ENCODE results near the gene FERMT3.
A peak's percentile ranks its signal among the peaks of the same experiment; 100 is the strongest.

Gene FERMT3

GRCh38 chr11:64224891-64225607 is 18.5 kb downstream of the FERMT3 start:
- Histone ChIP-seq H3K9me3 (ENCODE audit: control insufficient read depth, low read length) (no peaks in the 10 kb centered on the region), H3K4me1 (ENCODE audit: control insufficient read depth, insufficient read depth, low read length) (peaks cover 21% of the 10 kb centered on the region), H3K4me3 (ENCODE audit: low read length) (peak overlapping the region; percentile 98), H3K27me3 (replicated peaks; ENCODE audit: control insufficient read depth, insufficient read depth, low read length) (no peaks in the 10 kb centered on the region), H3K36me3 (ENCODE audit: control insufficient read depth, insufficient read depth, low read length, severe bottlenecking) (no peaks in the 10 kb centered on the region), H3K9ac (ENCODE audit: low read length) (peak overlapping the region; percentile 97)
- peak; percentile 22 for DNase-seq (ENCODE audit: low read depth)

GRCh38 chr11:64225608-64226506 is 19.3 kb downstream of the FERMT3 start, which contains the start of the genes NUDT22 and TRPT1:
Gene NUDT22, plus strand, starts transcription at chr11:64226274. Its CDS starts 379 bp downstream, at chr11:64226653.
Gene TRPT1, minus strand, starts transcription at chr11:64226186. Its CDS starts 326 bp downstream, at chr11:64225860.
- Histone ChIP-seq H3K36me3 (ENCODE audit: control insufficient read depth, insufficient read depth, low read length, severe bottlenecking) (no peaks in the 10 kb centered on the region), H3K9ac (ENCODE audit: low read length) (peak within 1 kb of the TSS; percentile 97), H3K4me1 (ENCODE audit: control insufficient read depth, insufficient read depth, low read length) (peaks cover 22% of the 10 kb centered on the region), H3K27me3 (replicated peaks; ENCODE audit: control insufficient read depth, insufficient read depth, low read length) (no peaks in the 10 kb centered on the region), H3K4me3 (ENCODE audit: low read length) (peak within 1 kb of the TSS; percentile 98), H3K9me3 (ENCODE audit: control insufficient read depth, low read length) (no peaks in the 10 kb centered on the region)
- DNase-seq (ENCODE audit: low read depth): peak; percentile 95

DNA sequence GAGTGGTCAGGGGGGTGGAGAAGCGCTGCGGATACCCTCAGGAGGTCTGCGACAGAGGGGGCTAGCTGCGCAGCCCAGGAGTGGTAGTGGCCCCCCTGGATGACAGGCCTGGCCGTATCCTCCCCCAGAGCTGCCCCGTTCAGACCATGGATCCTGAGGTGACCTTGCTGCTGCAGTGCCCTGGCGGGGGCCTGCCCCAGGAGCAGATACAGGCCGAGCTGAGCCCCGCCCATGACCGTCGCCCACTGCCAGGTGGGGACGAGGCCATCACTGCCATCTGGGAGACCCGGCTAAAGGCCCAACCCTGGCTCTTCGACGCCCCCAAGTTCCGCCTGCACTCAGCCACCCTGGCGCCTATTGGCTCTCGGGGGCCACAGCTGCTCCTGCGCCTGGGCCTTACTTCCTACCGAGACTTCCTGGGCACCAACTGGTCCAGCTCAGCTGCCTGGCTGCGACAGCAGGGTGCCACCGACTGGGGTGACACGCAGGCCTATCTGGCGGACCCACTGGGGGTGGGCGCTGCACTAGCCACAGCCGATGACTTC is 20.1 kb downstream of the FERMT3 start:
- H3K9ac ChIP-seq (ENCODE audit: low read length): peak overlapping the region; percentile 97
- no peak for DNase-seq (ENCODE audit: low read depth)

DNA sequence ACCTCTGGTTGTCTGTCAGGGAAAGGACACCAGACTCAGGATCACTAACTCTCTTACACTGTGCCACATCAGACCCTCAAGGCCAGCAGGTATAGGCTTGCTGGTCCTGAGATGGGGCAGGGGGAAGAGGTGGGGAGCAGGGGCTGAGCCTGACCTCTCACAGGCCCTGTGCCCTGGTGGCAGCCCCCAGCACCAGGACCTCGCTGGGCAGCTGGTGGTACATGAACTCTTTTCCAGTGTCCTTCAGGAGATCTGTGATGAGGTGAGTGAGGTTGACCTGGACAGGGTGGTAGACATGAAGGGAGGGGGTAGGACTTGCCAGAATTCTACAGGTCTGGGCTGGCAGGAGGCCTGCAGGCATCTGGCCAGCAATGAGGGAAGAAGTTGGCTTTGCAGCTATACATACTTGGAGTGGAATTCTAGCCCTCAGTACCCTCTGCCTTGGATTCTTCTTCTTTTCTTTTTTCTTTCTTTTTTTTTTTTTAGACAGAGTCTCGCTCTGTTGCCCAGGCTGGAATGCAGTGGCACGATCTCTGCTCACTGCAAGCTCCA is 21.0 kb downstream of the FERMT3 start:
- no peaks in the 10 kb centered on the region for H3K36me3 ChIP-seq (ENCODE audit: control insufficient read depth, insufficient read depth, low read length, severe bottlenecking)
- H3K27me3 ChIP-seq (replicated peaks; ENCODE audit: control insufficient read depth, insufficient read depth, low read length): no peaks in the 10 kb centered on the region
- peak overlapping the region; percentile 98 for H3K4me3 ChIP-seq (ENCODE audit: low read length)
- peaks cover 24% of the 10 kb centered on the region for H3K4me1 ChIP-seq (ENCODE audit: control insufficient read depth, insufficient read depth, low read length)
- no peaks in the 10 kb centered on the region for H3K9me3 ChIP-seq (ENCODE audit: control insufficient read depth, low read length)
- H3K9ac ChIP-seq (ENCODE audit: low read length): peak overlapping the region; percentile 97
- DNase-seq (ENCODE audit: low read depth): no peak

More for the DNA sequence above, 20.1 kb downstream of the FERMT3 start:
- H3K27me3 ChIP-seq (replicated peaks; ENCODE audit: control insufficient read depth, insufficient read depth, low read length): no peaks in the 10 kb centered on the region
- peaks cover 24% of the 10 kb centered on the region for H3K4me1 ChIP-seq (ENCODE audit: control insufficient read depth, insufficient read depth, low read length)
- no peaks in the 10 kb centered on the region for H3K36me3 ChIP-seq (ENCODE audit: control insufficient read depth, insufficient read depth, low read length, severe bottlenecking)
- H3K4me3 ChIP-seq (ENCODE audit: low read length): peak overlapping the region; percentile 98
- no peaks in the 10 kb centered on the region for H3K9me3 ChIP-seq (ENCODE audit: control insufficient read depth, low read length)

DNA sequence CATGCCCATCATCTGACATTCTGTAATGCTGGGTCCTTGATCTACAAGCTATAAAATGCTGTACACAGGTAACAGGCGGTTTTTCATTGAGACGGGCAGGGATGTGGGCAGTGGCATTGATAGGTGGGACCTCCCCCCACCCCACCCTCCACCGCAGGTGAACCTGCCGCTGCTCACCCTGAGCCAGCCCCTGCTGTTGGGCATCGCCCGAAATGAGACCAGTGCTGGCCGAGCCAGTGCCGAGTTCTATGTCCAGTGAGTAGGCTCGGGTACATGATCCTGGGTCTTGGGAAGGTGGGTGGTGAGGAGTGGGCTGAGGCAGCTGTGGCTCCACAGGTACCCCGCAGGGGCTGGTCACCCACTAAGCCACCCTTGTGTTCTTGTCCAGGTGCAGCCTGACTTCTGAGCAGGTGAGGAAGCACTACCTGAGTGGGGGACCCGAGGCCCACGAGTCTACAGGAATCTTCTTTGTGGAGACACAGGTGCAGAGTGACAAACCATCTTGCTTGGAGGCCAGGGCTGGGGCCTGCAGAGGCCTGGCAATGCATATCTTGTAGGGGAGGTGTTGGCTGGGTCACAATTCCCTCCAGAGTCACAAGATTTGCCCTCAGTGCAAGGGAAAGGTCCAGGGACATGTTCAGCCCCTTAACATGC is 22.7 kb downstream of the FERMT3 start:
- Histone ChIP-seq H3K36me3 (ENCODE audit: control insufficient read depth, insufficient read depth, low read length, severe bottlenecking) (no peaks in the 10 kb centered on the region), H3K27me3 (replicated peaks; ENCODE audit: control insufficient read depth, insufficient read depth, low read length) (no peaks in the 10 kb centered on the region), H3K4me1 (ENCODE audit: control insufficient read depth, insufficient read depth, low read length) (peaks cover 31% of the 10 kb centered on the region), H3K9me3 (ENCODE audit: control insufficient read depth, low read length) (no peaks in the 10 kb centered on the region), H3K9ac (ENCODE audit: low read length) (peak overlapping the region; percentile 90), H3K4me3 (ENCODE audit: low read length) (peak overlapping the region; percentile 86)
- no peak for DNase-seq (ENCODE audit: low read depth)

DNA sequence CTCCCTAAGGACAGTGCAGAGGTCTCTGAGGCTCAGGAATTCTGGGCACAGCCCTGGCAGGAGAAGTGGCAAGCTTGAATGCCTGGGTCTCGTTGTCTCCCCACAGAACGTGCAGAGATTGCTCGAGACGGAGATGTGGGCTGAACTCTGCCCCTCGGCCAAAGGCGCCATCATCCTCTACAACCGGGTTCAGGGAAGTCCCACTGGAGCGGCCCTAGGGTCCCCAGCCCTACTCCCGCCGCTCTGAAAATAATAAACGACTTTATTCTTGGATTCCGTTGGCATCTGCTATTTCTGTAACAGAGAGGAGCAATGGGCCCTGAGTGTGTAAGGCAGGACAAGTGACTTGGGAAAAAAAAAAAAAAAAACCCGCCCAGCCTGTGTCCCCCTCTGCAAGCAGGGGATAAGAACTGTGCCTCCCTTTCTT is 23.2 kb downstream of the FERMT3 start:
- H3K27me3 ChIP-seq (replicated peaks; ENCODE audit: control insufficient read depth, insufficient read depth, low read length): no peaks in the 10 kb centered on the region
- H3K9ac ChIP-seq (ENCODE audit: low read length): peak overlapping the region; percentile 90
- H3K4me3 ChIP-seq (ENCODE audit: low read length): peak overlapping the region; percentile 86
- peaks cover 31% of the 10 kb centered on the region for H3K4me1 ChIP-seq (ENCODE audit: control insufficient read depth, insufficient read depth, low read length)
- no peak for DNase-seq (ENCODE audit: low read depth)
- H3K36me3 ChIP-seq (ENCODE audit: control insufficient read depth, insufficient read depth, low read length, severe bottlenecking): no peaks in the 10 kb centered on the region
- H3K9me3 ChIP-seq (ENCODE audit: control insufficient read depth, low read length): no peaks in the 10 kb centered on the region

GRCh38 chr11:64230171-64230984 is 23.9 kb downstream of the FERMT3 start, which contains the start of gene DNAJC4:
Gene DNAJC4, plus strand, starts transcription at chr11:64230548. Its CDS starts 307 bp downstream, at chr11:64230855.
- Histone ChIP-seq H3K9ac (ENCODE audit: low read length) (peak within 1 kb of the TSS; percentile 90), H3K4me3 (ENCODE audit: low read length) (peak within 1 kb of the TSS; percentile 86), H3K36me3 (ENCODE audit: control insufficient read depth, insufficient read depth, low read length, severe bottlenecking) (no peaks in the 10 kb centered on the region), H3K27me3 (replicated peaks; ENCODE audit: control insufficient read depth, insufficient read depth, low read length) (no peaks in the 10 kb centered on the region), H3K4me1 (ENCODE audit: control insufficient read depth, insufficient read depth, low read length) (peaks cover 32% of the 10 kb centered on the region), H3K9me3 (ENCODE audit: control insufficient read depth, low read length) (no peaks in the 10 kb centered on the region)
- DNase-seq (ENCODE audit: low read depth): peak; percentile 93

DNA sequence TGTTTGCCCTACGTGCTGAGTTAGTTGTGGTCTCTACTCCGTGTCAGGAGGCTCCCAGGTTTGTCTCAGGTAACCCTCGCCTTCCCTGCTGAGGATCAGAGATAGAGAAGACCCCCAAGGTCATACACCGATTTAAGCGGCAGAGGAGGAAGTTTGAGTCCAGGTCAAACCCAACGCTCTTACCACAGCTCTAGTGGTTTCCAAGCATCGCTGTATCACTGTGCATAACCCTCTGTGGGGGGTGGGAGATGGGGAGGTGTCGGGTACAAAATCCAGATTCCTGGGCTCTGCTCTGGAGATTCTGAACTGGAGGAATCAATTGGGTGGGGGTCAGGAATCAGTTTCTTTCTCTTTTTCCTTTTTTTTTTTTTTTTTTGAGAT is 24.5 kb downstream of the FERMT3 start:
- no peak for DNase-seq (ENCODE audit: low read depth)
- peak overlapping the region; percentile 90 for H3K9ac ChIP-seq (ENCODE audit: low read length)
- peaks cover 35% of the 10 kb centered on the region for H3K4me1 ChIP-seq (ENCODE audit: control insufficient read depth, insufficient read depth, low read length)
- no peaks in the 10 kb centered on the region for H3K9me3 ChIP-seq (ENCODE audit: control insufficient read depth, low read length)
- peak overlapping the region; percentile 86 for H3K4me3 ChIP-seq (ENCODE audit: low read length)
- H3K36me3 ChIP-seq (ENCODE audit: control insufficient read depth, insufficient read depth, low read length, severe bottlenecking): peaks cover 2% of the 10 kb centered on the region
- H3K27me3 ChIP-seq (replicated peaks; ENCODE audit: control insufficient read depth, insufficient read depth, low read length): no peaks in the 10 kb centered on the region

- no peak for DNase-seq (ENCODE audit: low read depth)
- Histone ChIP-seq H3K9ac (ENCODE audit: low read length) (no peak overlapping the region), H3K27me3 (replicated peaks; ENCODE audit: control insufficient read depth, insufficient read depth, low read length) (no peaks in the 10 kb centered on the region), H3K4me3 (ENCODE audit: low read length) (no peak overlapping the region), H3K9me3 (ENCODE audit: control insufficient read depth, low read length) (no peaks in the 10 kb centered on the region), H3K36me3 (ENCODE audit: control insufficient read depth, insufficient read depth, low read length, severe bottlenecking) (peaks cover 3% of the 10 kb centered on the region), H3K4me1 (ENCODE audit: control insufficient read depth, insufficient read depth, low read length) (peaks cover 35% of the 10 kb centered on the region)
Measured at GRCh38 chr11:64231546-64231945, 25.0 kb downstream of the FERMT3 start.

All from adipocyte (in vitro differentiated cells).